Islet of Langerhans (tissue), 1 donor: Measurements from ENCODE around the gene EIF3K.
"Not testable (repeated sequence)": the region's sequence is repeated elsewhere in the genome, so short reads cannot be mapped to it uniquely, and the experiment has no call there.

ENCODE experiments used
- FAIRE-seq: peaks from one replicate; lab custom pipeline; 2011; peaks lifted over from hg19 to GRCh38; lab: Jason Lieb, UNC

Gene EIF3K

DNA sequence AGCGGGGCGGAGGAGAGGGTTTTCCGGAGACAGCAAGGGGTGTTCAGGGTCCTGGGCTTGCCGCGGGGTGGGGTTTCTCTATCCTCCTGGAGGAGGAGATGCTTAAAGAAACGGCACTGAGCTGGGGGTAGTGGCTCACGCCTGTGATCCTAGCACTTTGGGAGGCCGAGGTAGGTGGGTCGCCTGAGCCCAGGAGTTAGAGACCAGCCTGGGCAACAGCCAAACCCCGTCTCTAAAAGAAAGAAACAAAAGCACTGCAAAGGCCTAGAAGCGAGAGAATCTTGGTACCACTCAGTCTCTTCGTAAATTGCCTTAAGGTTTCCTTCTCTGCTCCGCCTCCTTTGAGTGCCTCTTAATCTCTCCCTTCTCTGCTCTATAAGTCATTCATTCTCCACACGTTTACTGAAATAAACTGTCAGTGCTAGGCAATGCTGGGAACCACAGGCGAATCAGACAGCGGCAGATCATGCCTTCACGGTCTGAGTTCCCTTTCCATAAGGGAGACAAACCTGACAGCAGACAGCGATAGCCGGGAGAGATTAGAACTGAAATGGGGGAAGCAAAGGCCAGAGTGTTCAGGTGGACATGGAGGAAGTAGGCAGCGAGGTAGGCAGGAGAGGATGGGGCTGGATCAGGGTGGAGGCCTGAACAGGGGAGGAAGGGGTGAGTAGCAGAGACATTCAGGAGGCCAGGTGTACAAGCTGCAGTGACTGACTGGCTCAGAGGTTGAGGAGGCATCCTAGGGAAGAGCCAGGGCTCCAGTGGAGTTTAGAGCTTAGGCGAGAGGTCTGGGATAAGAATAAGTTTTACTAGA, 580 bp downstream of the EIF3K start:
- FAIRE-seq = no peak

DNA sequence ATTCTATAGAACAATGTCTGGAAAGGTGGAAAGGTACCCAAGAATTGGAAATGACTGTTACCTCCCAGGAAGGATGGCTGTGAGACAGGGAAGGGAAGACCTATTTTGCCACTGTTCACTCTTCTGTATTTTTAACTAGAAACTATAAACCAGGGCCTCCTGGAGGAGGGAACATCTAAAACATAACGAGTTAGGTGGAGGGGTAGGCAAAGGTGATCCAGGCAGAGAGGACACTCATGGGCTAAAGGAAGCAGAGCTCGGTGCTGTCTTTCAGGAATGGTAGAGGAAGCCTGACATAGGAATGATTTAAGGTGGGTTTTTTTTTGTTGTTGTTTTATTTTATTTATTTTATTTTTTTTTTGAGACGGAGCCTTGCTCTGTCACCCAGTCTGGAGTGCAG, 5.8 kb downstream of the EIF3K start:
- no peak for FAIRE-seq

DNA sequence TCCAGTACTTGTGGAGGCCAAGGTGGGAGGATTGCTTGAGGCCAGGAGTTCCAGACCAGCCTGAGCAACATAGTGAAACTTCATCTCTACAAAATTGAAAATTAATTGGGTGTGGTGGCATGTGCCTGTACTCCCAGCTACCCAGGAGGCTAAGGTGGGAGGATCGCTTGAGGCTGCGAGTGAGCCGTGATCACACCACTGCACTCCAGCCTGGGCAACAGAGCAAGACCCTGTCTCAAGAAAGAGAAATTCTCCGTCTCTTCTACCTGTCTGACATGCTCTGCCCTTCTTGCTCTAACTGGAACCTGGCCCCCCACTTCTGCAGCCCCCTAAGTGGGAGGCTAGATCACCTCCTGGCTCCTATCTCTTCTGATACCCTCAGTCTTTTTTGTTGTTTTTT, 7.4 kb downstream of the EIF3K start:
- FAIRE-seq = no peak

DNA sequence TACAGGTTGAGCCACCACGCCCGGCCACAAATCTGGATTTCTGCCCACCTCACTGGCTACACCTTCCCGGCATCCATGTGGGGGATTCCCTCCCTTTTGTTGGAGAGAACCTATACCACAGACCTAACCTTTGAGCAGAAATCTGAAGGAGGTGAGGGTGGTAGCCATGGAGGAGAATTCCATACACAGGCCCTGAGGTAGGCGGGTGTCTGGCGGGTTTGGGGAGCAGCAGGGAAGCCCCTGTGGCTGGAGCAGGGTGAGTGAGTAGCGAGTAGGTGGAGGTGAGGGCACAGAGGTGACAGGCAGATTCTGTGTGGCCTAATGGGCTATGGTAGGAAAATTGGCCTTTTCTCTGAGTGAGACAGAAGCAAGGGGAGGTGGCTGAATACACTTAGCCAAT, 10.6 kb downstream of the EIF3K start:
- no peak for FAIRE-seq

DNA sequence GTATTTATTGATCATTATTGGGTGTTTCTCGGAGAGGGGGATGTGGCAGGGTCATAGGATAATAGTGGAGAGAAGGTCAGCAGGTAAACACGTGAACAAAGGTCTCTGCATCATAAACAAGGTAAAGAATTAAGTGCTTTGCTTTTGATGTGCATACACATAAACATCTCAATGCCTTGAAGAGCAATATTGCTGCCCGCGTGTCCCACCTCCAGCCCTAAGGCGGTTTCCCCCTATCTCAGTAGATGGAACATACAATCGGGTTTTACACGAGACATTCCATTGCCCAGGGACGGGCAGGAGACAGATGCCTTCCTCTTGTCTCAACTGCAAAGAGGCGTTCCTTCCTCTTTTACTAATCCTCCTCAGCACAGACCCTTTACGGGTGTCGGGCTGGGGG, 12.3 kb downstream of the EIF3K start:
- FAIRE-seq = not testable (repeated sequence)

DNA sequence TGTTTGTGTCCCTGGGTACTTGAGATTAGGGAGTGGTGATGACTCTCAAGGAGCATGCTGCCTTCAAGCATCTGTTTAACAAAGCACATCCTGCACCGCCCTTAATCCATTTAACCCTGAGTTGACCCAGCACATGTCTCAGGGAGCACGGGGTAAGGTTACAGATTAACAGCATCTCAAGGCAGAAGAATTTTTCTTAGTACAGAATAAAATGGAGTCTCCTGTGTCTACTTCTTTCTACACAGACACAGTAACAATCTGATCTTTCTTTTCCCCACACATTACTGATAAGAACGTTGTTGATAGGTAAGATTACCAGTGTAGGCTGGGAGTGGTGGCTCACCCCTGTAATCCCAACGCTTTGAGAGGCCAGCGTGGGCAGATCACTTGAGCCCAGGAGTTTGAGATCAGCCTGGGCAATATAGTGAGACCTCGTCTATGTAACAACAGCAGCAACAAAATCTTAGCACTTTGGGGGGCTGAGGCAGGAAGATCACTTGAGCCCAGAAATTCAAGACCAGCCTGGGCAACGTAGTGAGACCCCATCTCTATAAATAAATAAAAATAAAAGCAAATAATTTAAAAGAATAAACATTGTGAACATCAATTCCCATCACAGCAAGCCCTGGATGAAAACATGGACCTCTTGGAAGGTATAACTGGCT, 13.0 kb downstream of the EIF3K start:
- not testable (repeated sequence) for FAIRE-seq

DNA sequence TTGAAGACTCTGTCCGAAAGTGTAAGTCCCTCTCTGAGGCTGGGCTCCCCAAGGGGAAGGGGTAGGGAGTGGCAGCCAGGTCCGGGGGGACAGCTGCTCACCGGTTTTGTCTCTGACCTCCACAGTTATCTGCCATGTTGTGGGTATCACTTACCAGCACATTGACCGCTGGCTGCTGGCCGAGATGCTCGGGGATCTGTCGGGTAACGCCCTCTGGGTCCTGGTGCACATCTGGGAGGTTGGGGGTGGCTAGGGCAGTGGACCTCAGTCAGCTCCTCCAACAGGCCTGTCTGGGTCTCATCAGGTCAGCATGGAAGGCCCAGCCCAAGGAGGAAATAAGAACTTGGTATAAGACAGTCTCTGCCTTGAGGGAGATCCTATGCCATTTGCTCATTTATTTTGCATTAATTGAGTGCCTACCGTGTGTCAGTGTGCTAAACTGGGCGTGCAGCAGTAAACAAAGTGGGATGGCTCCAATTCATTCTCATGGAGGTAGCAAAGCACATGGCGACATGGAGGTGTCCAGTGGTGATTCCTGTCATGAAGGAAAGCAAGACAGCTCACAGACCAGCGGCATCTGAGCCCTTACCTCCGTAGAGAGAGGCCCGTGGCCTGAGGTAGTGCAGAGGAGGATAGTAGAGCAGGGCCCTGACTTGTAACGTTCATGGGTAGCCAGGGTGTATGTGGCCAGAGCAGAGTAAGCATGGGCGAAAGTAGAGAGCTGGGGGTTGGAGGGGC, 13.7 kb downstream of the EIF3K start:
- no peak for FAIRE-seq

DNA sequence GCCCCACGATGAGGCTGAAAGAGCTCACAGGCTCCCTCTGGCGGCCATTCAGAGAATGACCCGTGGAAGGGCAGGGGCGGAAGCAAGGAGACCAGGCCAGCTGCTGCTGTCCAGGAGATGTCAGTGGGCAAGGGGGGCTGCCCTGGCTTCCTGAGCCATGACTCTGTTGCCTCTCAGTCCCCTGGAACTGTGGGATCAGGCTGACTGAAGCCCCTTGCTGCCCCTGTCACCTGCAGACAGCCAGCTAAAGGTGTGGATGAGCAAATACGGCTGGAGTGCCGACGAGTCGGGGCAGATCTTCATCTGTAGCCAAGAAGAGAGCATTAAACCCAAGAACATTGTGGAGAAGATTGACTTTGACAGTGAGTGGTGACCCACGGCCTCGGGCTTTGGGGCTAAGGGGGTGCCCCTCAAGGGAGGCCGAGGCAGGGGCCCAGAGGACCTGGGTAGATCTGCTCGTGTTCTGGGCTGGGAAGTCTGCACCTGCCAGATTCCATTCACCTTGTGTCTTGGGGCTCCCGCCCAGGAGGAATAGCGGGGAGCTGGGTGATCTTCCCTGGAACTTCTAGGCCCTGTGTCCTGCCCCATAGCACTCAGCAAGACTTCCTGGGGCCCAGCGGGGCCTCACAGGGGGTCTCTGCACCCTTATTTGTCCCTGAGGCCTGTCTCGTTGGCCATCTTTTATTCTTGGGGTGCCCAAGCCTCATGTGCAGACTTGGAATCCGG, 15.9 kb downstream of the EIF3K start:
- no peak for FAIRE-seq

DNA sequence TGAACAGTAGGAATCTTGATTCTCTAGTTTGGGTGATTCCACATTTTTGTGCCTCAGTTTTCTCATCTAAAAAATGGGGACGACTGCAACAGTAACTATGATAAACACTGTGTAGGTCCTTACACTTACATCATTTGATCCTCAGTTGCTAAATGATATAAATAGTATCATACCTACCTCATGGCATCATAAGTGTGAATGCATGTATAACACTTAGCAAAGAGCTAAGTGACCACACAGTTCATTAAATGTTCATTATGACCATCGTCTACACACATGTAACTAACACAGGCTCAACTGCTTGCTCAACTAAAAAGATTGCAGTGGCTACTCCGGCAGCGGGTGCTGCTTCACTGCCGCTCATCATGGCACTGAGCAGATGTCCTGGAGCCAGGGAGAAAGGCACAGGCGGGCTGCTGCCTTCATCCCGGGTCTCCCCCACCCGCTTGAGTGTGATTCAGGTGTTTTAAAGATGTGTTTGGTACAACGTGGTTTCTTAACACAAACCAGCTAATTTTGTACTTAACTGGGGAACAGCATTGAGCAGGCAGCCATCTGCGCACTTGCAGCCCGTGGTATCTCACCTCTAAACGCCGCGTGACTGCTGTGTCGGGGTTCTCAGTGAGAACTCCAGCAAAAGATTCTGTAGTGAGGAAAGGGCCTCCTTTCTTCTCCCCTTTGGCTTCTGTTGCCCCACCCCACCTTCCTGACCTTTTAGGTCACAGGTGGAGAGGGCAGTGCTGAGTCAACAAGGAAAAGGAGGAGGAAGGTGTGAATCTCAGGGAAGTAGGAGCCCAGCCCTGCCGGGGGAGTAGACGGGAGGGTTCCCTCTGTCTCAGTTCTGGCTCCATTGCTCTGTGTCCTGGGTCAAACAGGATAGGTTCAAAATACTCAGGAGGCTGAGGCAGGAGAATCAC, 16.8 kb downstream of the EIF3K start:
- no peak for FAIRE-seq

DNA sequence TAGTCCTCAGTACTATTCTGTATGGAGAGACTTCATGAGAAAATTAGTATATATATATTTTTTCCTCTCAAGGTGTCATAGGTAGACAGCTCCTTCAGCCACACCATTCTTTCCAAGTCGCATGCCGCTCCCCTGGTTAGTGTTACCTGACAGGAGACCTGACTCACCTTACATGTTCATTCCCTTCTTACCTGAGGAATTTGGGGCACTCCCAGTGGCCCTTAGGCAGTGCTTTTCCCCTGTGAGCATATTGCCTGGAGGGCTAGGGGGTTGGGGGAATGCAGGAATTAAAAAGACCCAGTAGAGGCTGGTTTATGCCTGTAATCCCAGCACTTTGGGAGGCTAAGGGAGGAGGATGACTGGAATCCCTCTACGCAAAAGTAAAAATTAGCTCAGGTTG, 19.5 kb downstream of the EIF3K start:
- FAIRE-seq = no peak

DNA sequence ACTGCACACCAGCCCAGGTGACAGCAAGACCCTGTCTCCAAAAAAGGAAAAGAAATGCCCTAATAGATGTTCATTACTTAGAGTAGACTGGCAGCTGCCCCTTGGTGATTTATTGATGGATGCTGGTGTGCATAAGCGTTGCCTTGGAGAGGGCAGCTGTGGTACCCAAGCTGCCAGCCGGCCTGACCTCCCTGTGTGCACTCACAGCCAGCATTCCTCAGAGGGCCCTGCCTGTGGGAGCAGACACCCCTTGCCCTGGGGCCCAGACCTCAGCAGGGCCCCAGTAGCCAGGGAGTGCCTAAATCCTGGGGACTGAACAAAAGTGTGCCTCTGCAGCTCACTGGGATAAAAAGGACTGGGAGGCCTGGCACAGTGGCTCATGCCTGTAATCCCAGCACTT, 20.7 kb downstream of the EIF3K start:
- no peak for FAIRE-seq

DNA sequence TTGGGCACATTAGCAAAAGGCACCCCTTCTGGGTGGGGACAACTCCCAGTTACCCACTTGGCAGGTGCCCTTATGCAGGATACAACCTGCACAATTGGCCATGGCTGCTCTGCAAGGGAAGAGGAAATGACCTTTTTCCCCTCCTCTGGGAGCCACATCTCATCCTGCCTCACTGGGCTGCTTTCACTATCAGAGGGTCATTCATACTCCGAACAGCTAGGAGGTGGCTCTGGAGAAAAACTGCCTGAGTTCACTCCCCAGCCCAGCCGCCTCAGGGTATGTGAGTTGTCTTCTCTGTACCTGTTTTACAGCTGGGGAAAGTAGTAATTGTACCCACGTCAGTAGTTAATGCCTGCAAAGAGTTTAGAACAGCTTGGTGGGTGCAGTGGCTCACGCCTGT, 21.4 kb downstream of the EIF3K start:
- FAIRE-seq = no peak

DNA sequence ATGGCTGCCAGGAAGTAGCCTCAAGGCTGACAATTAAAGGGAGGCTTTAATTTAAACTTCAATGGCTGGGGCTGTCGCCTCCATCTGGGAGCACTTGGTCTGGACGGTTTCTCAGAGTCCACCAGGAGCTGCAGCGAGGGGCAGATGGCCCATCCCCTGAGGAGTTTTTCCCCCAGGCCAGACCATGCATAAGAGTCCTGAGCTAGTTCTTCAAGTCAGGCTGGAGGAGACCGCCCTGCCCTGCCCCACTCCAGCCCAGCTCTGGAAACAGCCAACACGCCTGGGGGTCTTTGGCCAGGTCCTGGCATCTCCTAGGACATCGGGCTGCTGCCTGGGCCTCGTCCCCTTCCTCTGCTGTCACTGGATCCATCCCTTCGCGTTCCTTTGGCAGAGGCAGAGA, 23.2 kb downstream of the EIF3K start:
- no peak for FAIRE-seq

DNA sequence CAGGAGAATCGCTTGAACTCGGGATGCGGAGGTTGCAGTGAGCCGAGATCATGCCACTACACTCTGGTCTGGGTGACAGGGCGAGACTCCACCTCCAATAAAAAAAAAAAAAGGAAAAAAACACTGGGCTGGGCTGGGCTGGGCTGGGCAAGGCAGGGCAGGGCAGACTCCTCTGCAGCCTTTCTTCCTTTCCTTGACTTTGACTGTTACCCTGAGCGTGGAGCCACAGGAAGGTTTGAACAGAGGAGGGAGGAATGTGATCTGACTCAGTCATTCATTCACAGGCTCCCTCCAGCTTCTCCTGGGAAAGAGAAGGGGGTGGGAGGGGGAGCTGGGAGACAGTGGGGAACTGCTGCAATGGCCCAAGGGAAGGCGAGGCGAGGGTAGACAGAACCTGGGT, 25.7 kb downstream of the EIF3K start:
- no peak for FAIRE-seq

DNA sequence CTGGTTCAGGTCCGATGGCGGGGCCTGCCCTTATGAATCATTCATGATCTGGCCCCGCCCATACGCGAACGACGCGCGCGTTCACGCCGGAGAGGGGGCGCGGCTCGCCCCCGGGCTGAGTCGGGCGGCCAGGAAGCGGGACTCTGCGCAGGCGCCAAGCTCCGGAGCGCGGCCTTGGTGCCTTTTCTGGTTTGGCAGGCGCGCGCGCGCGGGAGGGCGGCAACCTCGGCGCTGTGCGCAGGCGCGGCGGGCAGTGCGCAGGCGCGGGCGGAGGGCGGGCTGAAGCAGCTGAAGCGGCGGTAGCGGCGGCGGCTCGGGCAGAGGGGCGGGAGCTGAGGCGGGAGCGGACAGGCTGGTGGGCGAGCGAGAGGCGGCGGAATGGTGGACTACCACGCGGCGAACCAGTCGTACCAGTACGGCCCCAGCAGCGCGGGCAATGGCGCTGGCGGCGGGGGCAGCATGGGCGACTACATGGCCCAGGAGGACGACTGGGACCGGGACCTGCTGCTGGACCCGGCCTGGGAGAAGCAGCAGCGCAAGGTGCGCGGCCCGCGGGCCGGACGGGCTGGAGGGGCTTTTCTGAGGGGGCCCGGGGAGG, 28.5 kb downstream of the EIF3K start, which contains the start of gene ACTN4:
Gene ACTN4, plus strand, starts transcription at position 282 of the 598 bp plus-strand sequence. Its CDS starts 97 bp downstream, at position 379.
- FAIRE-seq = no peak

DNA sequence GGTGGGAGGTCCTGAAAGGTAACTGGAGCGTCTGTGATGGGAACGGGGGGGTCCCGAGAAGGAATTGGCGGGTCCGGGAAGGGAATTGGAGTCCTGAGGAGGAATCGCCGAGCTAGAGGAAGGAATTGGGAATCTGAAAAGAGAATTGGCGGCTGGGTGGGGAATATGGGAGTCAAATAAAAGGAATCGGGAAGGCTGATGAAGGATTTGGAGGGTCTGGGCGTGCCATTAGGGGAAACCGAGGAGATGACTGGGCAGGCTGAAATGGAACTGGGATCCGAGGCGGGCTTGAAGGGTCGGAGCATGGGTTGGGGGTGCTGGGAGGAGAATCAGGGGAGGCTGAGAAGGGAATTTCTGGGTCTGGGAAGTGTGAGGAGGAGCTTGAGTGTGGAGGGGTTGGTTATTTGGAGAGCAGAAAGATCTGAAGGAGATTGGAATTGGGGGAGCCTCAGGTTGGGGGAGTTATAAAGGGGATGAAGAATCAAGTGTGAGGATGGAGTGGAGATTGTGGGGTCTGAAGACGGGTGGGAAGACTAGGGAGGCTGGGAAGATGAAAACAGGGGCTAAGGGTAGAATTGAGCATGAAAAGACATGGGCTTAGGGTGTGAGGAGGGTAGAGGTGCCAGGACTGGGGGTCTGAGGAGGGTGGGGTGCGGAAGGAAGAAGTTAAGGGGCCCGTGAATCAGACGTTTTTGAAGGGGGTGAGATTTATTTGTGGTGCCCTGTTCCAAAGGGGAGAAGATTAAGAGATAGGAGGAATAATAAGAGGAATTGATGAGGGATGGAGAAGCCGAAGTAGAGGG, 29.2 kb downstream of the EIF3K start:
- no peak for FAIRE-seq

DNA sequence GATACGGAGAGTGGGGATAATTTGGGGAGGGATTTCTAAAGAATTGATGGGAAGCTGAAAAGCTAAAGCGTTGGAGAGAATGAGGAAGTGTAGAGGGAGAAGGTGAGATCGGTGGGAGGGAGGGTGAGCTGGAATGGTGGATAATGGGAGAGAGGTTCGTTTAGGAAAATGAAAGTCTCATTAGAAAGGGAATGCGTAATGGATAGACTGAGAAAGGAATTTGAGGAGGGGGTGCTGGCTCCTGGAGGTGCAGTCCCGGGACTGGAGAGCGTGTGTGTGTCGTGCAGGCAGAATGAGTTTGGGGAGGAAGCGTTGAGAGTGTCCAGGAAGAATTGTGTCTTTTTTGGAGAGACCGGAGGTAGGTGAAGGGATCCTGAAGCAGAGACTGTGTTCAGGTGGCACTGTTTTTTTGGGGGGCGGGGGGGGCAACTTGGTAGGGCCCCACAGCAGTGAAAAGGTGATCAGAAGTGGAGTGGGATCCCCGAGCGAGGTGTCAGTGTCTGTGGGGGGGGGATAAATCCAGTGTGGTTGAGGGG, 29.8 kb downstream of the EIF3K start:
- no peak for FAIRE-seq

DNA sequence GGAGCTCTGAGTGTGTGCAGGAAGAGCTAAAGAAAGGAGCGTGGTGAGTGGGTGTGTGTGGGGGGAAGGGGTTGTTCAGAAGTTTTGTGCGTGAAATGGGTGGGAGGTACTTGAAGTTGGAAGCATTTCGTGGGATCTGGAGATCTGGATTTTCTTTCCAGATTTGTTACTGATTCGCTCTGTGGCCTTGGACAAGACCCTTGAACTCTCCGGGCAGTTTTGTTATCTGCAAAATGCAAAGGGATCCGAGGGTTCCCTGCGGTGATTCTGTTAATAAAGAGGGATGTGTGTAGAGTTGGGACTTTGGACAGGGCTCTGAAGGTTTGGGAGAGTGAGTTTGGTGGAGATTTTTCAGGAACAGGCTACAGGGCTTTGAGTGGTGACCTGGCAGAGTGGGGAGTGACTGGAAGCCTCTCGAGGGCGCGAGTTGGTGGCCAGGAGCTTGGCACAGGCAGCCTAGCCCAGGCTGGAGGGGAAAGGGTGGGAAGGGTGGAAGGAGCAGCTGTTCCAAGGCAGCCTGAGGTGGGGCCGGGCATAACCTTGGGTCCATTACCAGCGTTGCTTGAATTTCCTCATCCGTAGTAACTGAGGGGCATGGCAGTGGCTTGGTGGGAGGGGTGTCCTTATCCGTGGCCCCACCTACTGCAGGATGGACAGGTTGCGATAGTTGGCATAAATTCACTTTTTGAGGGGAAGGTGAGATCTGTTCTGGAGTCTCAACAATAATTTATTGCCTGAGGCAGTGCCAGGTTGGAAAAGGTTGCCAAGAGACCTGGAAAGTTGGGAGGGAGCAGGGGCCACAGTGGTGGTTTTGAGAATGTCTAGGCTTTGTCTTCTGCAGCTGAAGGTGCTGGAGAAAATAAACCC, 30.6 kb downstream of the EIF3K start:
- FAIRE-seq = no peak
